ENCODE results near the gene PIK3C2B.

- TF ChIP-seq CTCF (conservative IDR thresholded peaks at IDR 0.05; ENCODE audit: low read depth, low read length) (no peak), EZH2phosphoT487 (IDR thresholded peaks at IDR 0.05; ENCODE audit: borderline replicate concordance, low read length) (no peak), EZH2 (IDR thresholded peaks at IDR 0.05; ENCODE audit: low read length, unreplicated experiment) (no peak)
Observed at GRCh38 chr1:204456826-204457442, 37.7 kb downstream of the PIK3C2B start.

Data from PC-3 (cell line).